ENCODE data around the gene AGBL1. TPM values are rescaled to one million over a fixed set of nuclear protein-coding genes. Genes with fewer than 3 reads are reported as not detected.

The AGBL1 gene
- total RNA-seq, 1 donor from 2014 or later, result 5.5 TPM

GRCh38 chr15:86799226-86799625 lies 719.6 kb downstream of the AGBL1 start:
- Mint-ChIP-seq H3K27me3 (ENCODE audit: insufficient read depth, low read depth) (peaks cover 3% of the 10 kb centered on the region), H3K4me3 (no peak overlapping the region), H3K9me3 (no peaks in the 10 kb centered on the region), H3K27ac (no peak overlapping the region), H3K36me3 (no peaks in the 10 kb centered on the region), H3K4me1 (no peaks in the 10 kb centered on the region)
- Histone ChIP-seq H3K9ac (no peak overlapping the region), H3K36me3 (no peaks in the 10 kb centered on the region), H3K79me2 (ENCODE audit: low read depth) (no peaks in the 10 kb centered on the region), H3K27me3 (no peaks in the 10 kb centered on the region), H3K4me3 (no peak overlapping the region), H3K4me2 (no peak overlapping the region), H3K9me3 (ENCODE audit: low read depth) (no peaks in the 10 kb centered on the region), H4K20me1 (ENCODE audit: low read depth) (no peaks in the 10 kb centered on the region), H3K27ac (no peak overlapping the region), H3K4me1 (no peaks in the 10 kb centered on the region), H2AFZ (replicated peaks) (no peak overlapping the region), H3F3A (ENCODE audit: low read depth) (no peaks in the 10 kb centered on the region)
- TF ChIP-seq CTCF (IDR thresholded peaks at IDR 0.05), result no peak
- no peak for TF ChIP-seq EZH2 (IDR thresholded peaks at IDR 0.05)
- no peak for TF ChIP-seq EZH2phosphoT487 (IDR thresholded peaks at IDR 0.05)
- DNase-seq (ENCODE audit: low spot score), result no peak

GRCh38 chr15:86802244-86802643 lies 722.6 kb downstream of the AGBL1 start:
- H3K4me2 ChIP-seq, result no peak overlapping the region
- no peak for DNase-seq (ENCODE audit: low spot score)
- no peak overlapping the region for H3K4me3 Mint-ChIP-seq
- TF ChIP-seq EZH2phosphoT487 (IDR thresholded peaks at IDR 0.05) (no peak), CTCF (IDR thresholded peaks at IDR 0.05) (no peak), EZH2 (IDR thresholded peaks at IDR 0.05) (no peak)
- H3K4me1 Mint-ChIP-seq, result no peaks in the 10 kb centered on the region
- H3K9me3 ChIP-seq (ENCODE audit: low read depth), result no peaks in the 10 kb centered on the region
- H3K36me3 ChIP-seq, result no peaks in the 10 kb centered on the region
- H3K27me3 Mint-ChIP-seq (ENCODE audit: insufficient read depth, low read depth), result no peaks in the 10 kb centered on the region
- H3K27me3 ChIP-seq, result no peaks in the 10 kb centered on the region
- no peak overlapping the region for H3K4me3 ChIP-seq
- no peak overlapping the region for H2AFZ ChIP-seq (replicated peaks)
- H3K79me2 ChIP-seq (ENCODE audit: low read depth), result no peaks in the 10 kb centered on the region
- no peaks in the 10 kb centered on the region for H3K9me3 Mint-ChIP-seq
- no peaks in the 10 kb centered on the region for H3K4me1 ChIP-seq
- H4K20me1 ChIP-seq (ENCODE audit: low read depth), result no peaks in the 10 kb centered on the region
- no peaks in the 10 kb centered on the region for H3K36me3 Mint-ChIP-seq
- no peak overlapping the region for H3K27ac Mint-ChIP-seq
- no peaks in the 10 kb centered on the region for H3F3A ChIP-seq (ENCODE audit: low read depth)
- H3K27ac ChIP-seq, result no peak overlapping the region
- no peak overlapping the region for H3K9ac ChIP-seq

- H3K79me2 ChIP-seq (ENCODE audit: low read depth), result no peaks in the 10 kb centered on the region
- no peaks in the 10 kb centered on the region for H3K36me3 ChIP-seq
- no peaks in the 10 kb centered on the region for H3K4me1 Mint-ChIP-seq
- no peak for TF ChIP-seq CTCF (IDR thresholded peaks at IDR 0.05)
- TF ChIP-seq EZH2phosphoT487 (IDR thresholded peaks at IDR 0.05), result no peak
- TF ChIP-seq EZH2 (IDR thresholded peaks at IDR 0.05), result no peak
- DNase-seq (ENCODE audit: low spot score), result no peak
- H3K4me1 ChIP-seq, result no peaks in the 10 kb centered on the region
- no peaks in the 10 kb centered on the region for H3K9me3 ChIP-seq (ENCODE audit: low read depth)
- H3K27me3 Mint-ChIP-seq (ENCODE audit: insufficient read depth, low read depth), result no peaks in the 10 kb centered on the region
- no peak overlapping the region for H3K4me2 ChIP-seq
- no peak overlapping the region for H3K27ac Mint-ChIP-seq
- H3K36me3 Mint-ChIP-seq, result no peaks in the 10 kb centered on the region
- H3K4me3 Mint-ChIP-seq, result no peak overlapping the region
- no peak overlapping the region for H2AFZ ChIP-seq (replicated peaks)
- H4K20me1 ChIP-seq (ENCODE audit: low read depth), result no peaks in the 10 kb centered on the region
- no peaks in the 10 kb centered on the region for H3K9me3 Mint-ChIP-seq
- no peak overlapping the region for H3K27ac ChIP-seq
- no peaks in the 10 kb centered on the region for H3K27me3 ChIP-seq
- H3F3A ChIP-seq (ENCODE audit: low read depth), result no peaks in the 10 kb centered on the region
- H3K9ac ChIP-seq, result no peak overlapping the region
- H3K4me3 ChIP-seq, result no peak overlapping the region
These were observed 724.7 kb downstream of the AGBL1 start for GRCh38 chr15:86804406-86804805.

Measured in neural progenitor cell (in vitro differentiated cells).